Ishikawa (cell line): ENCODE data around the gene THRB.

ENCODE experiments used
- EP300 ChIP-seq: IDR thresholded peaks from 2 replicates; pipeline ENCODE4 v1.6.1; 2012; ENCODE audit warnings: borderline replicate concordance
- FOXM1 ChIP-seq: IDR thresholded peaks from 2 replicates; pipeline ENCODE4 v1.6.1; 2012; ENCODE audit warnings: low read depth, borderline replicate concordance
- MAX ChIP-seq: IDR thresholded peaks from 2 replicates; pipeline ENCODE4 v1.6.1; 2012
- REST ChIP-seq: IDR thresholded peaks from 2 replicates; pipeline ENCODE4 v1.6.1; 2012; ENCODE audit warnings: low read depth, mild to moderate bottlenecking
- USF1 ChIP-seq: IDR thresholded peaks from 2 replicates; pipeline ENCODE4 v1.6.1; 2012
- YY1 ChIP-seq: IDR thresholded peaks from 2 replicates; pipeline ENCODE4 v1.6.1; 2012; ENCODE audit warnings: low read depth

- TF ChIP-seq FOXM1: no peak
- no peak for TF ChIP-seq REST
- TF ChIP-seq YY1: no peak
- TF ChIP-seq MAX: no peak
- no peak for TF ChIP-seq USF1
- TF ChIP-seq EP300: no peak
Measured at GRCh38 chr3:24519368-24520100, 24.9 kb upstream of the THRB start.
